ENCODE results near the gene SEC14L2.

The SEC14L2 gene

GRCh38 chr22:30365891-30366290, 30.9 kb upstream of the SEC14L2 start:
- no peak for TF ChIP-seq CTCF (IDR thresholded peaks at IDR 0.05; ENCODE audit: low read depth, low read length, missing control alignments)
- no peak for DNase-seq (ENCODE audit: extremely low read depth, low read depth)
- no peak overlapping the region for H3K4me3 ChIP-seq (replicated peaks; ENCODE audit: low read depth, low read length)

DNA sequence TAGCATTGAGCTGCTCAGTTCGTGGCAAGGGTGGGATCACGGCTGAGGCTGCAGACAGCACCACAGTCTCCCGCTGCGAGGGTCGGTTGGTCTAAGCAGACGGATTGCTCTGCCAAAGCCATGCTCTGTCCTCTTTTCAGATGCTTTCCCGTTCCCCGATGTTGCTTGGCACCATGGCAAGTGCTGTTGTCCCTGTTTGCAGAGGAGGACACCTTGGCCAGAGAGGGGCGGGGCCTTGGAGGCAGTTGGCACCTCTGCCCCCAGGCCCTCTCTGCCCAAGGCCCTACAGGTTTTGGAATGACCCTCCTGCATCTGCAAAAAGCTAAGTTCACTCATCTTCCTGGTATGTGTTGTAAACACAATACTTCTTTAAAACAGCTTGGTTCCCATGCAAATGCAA, 28.4 kb upstream of the SEC14L2 start:
- H3K4me3 ChIP-seq (replicated peaks; ENCODE audit: low read depth, low read length): no peak overlapping the region
- DNase-seq (ENCODE audit: extremely low read depth, low read depth): no peak
- TF ChIP-seq CTCF (IDR thresholded peaks at IDR 0.05; ENCODE audit: low read depth, low read length, missing control alignments): no peak

GRCh38 chr22:30370641-30371230, 26.1 kb upstream of the SEC14L2 start:
- H3K4me3 ChIP-seq (replicated peaks; ENCODE audit: low read depth, low read length): no peak overlapping the region
- no peak for DNase-seq (ENCODE audit: extremely low read depth, low read depth)

GRCh38 chr22:30371321-30371720, 25.5 kb upstream of the SEC14L2 start:
- no peak for DNase-seq (ENCODE audit: extremely low read depth, low read depth)
- TF ChIP-seq CTCF (IDR thresholded peaks at IDR 0.05; ENCODE audit: low read depth, low read length, missing control alignments): no peak
- no peak overlapping the region for H3K4me3 ChIP-seq (replicated peaks; ENCODE audit: low read depth, low read length)

More at GRCh38 chr22:30370641-30371230, 26.1 kb upstream of the SEC14L2 start:
- no peak for TF ChIP-seq CTCF (IDR thresholded peaks at IDR 0.05; ENCODE audit: low read depth, low read length, missing control alignments)

GRCh38 chr22:30371981-30372380, 24.8 kb upstream of the SEC14L2 start:
- no peak for TF ChIP-seq CTCF (IDR thresholded peaks at IDR 0.05; ENCODE audit: low read depth, low read length, missing control alignments)
- H3K4me3 ChIP-seq (replicated peaks; ENCODE audit: low read depth, low read length): no peak overlapping the region
- no peak for DNase-seq (ENCODE audit: extremely low read depth, low read depth)

DNA sequence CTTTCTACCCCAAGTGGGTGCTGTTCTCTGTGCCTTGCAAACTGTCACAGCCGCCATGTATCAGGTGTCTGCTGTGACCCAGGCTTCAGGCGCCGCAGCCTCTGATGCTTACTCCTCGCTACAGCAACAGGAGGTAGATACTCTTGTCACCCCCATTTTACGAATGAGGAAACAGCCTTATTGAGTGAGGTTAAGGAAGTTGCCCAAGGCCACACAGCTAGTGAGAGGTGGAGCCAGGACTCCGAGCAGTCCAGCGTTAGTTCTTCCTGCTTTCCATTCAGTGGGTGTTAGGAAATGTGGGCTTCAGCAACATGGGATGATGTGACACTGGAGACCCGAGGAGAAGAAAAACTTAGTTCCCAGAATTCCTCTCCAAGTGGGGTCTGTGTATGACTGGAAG, 23.9 kb upstream of the SEC14L2 start:
- no peak for TF ChIP-seq CTCF (IDR thresholded peaks at IDR 0.05; ENCODE audit: low read depth, low read length, missing control alignments)
- no peak overlapping the region for H3K4me3 ChIP-seq (replicated peaks; ENCODE audit: low read depth, low read length)
- no peak for DNase-seq (ENCODE audit: extremely low read depth, low read depth)

Measured in HFF-Myc (cell line).